Uterus (tissue), 4 donors: ENCODE measurements around the gene LBP. TPM values are rescaled to one million over a fixed set of nuclear protein-coding genes. Genes with fewer than 3 reads are reported as not detected.

Source experiments
- DNase-seq, 2 donors: peaks; one replicate each; pipeline ENCODE4 v3.0.0-alpha.2; 2019 to 2020
- H3K27ac ChIP-seq, 2 donors: fragments of 200-600 bp; sonication (generic); 1 replicate in 1 of 2; 2 replicates in 1 of 2; pipeline ENCODE4 v1.5.1; 2016 to 2018
- H3K27me3 ChIP-seq, 2 donors: fragments of 200-600 bp; sonication (generic); one replicate each; pipeline ENCODE4 v1.5.1; 2018 to 2019; ENCODE audit warnings: control low read depth in 1 of 2
- H3K36me3 ChIP-seq, 2 donors: fragments of 200-600 bp; sonication (generic); one replicate each; pipeline ENCODE4 v1.5.1; 2019; ENCODE audit warnings: control low read depth in 1 of 2
- H3K4me1 ChIP-seq, 2 donors: fragments of 200-600 bp; sonication (generic); one replicate each; pipeline ENCODE4 v1.5.1; 2018 to 2019; ENCODE audit warnings: control low read depth in 1 of 2
- H3K4me3 ChIP-seq, 2 donors: fragments of 200-600 bp; sonication (generic); 1 replicate in 1 of 2; 2 replicates in 1 of 2; pipeline ENCODE4 v1.5.1; 2018 to 2019; ENCODE audit warnings: mild to moderate bottlenecking in 1 of 2
- H3K9me3 ChIP-seq, 2 donors: fragments of 200-600 bp; sonication (generic); one replicate each; pipeline ENCODE4 v1.5.1; 2019; ENCODE audit warnings: control low read depth in 1 of 2
- CTCF ChIP-seq, 4 experiments: fragments of 200-600 bp in 2 of 4; fragments of 450-650 bp in 2 of 4; sonication (generic) in 2 of 4; IDR thresholded peaks; one replicate each; pipeline ENCODE4 v1.5.1; 2016 to 2019; ENCODE audit warnings: antibody characterized with exemption in 4 of 4, mild to moderate bottlenecking in 2 of 4, moderate library complexity in 1 of 4
- POLR2A ChIP-seq, 2 donors: fragments of 450-650 bp; IDR thresholded peaks; one replicate each; pipeline ENCODE4 v1.6.1; 2016; ENCODE audit warnings: antibody characterized with exemption in 2 of 2, mild to moderate bottlenecking in 1 of 2, moderate library complexity in 1 of 2
- intact Hi-C: fragments of 100-400 bp; cut with DNase I; formaldehyde crosslinking; loops from one replicate; pipeline ENCODE4 v1.15.1; 2023; ENCODE audit warnings: low total_unique reads
- total RNA-seq, 4 donors: library from RNA; depleted of rRNA in 3 of 4; stranded (reverse); fragments of >200 nt in 3 of 4; gene quantifications; one replicate each; pipeline versions ENCODE4 v1.1.0 to v1.2.4, GENCODE V29; 2014 to 2023
- donor health status: DM: yes; HTN: yes; CAD: no.

LBP gene
- total RNA-seq, 4 donors from 2014 or later = not detected

GRCh38 chr20:38344107-38344701 is 2.1 kb upstream of the LBP start:
- no peaks in the 10 kb centered on the region for H3K36me3 ChIP-seq
- TF ChIP-seq CTCF (IDR thresholded peaks at IDR 0.05) = no peak
- no peak for TF ChIP-seq POLR2A (IDR thresholded peaks at IDR 0.05)

GRCh38 chr20:38345643-38346042 is 639 bp upstream of the LBP start:
- no peak for DNase-seq
- Histone ChIP-seq H3K27ac (no peak overlapping the region), H3K27me3 (no peaks in the 10 kb centered on the region), H3K4me3 (no peak overlapping the region), H3K9me3 (no peaks in the 10 kb centered on the region), H3K36me3 (no peaks in the 10 kb centered on the region), H3K4me1 (no peaks in the 10 kb centered on the region)
- intact Hi-C loops = no loop called here
- TF ChIP-seq POLR2A (IDR thresholded peaks at IDR 0.05) (no peak), CTCF (IDR thresholded peaks at IDR 0.05) (no peak)

More at GRCh38 chr20:38344107-38344701, 2.1 kb upstream of the LBP start:
- no peak for DNase-seq
- no peak overlapping the region for H3K4me3 ChIP-seq
- intact Hi-C loops = no loop called here
- H3K27ac ChIP-seq = no peak overlapping the region
- H3K9me3 ChIP-seq = no peaks in the 10 kb centered on the region
- no peaks in the 10 kb centered on the region for H3K27me3 ChIP-seq
- H3K4me1 ChIP-seq = no peaks in the 10 kb centered on the region

GRCh38 chr20:38346741-38347140 is 459 bp downstream of the LBP start:
- no peaks in the 10 kb centered on the region for H3K4me1 ChIP-seq
- H3K27ac ChIP-seq = no peak overlapping the region
- intact Hi-C loops = no loop called here
- H3K36me3 ChIP-seq = no peaks in the 10 kb centered on the region
- H3K4me3 ChIP-seq = no peak overlapping the region
- no peaks in the 10 kb centered on the region for H3K9me3 ChIP-seq
- no peaks in the 10 kb centered on the region for H3K27me3 ChIP-seq
- no peak for TF ChIP-seq POLR2A (IDR thresholded peaks at IDR 0.05)
- no peak for TF ChIP-seq CTCF (IDR thresholded peaks at IDR 0.05)
- DNase-seq = no peak

DNA sequence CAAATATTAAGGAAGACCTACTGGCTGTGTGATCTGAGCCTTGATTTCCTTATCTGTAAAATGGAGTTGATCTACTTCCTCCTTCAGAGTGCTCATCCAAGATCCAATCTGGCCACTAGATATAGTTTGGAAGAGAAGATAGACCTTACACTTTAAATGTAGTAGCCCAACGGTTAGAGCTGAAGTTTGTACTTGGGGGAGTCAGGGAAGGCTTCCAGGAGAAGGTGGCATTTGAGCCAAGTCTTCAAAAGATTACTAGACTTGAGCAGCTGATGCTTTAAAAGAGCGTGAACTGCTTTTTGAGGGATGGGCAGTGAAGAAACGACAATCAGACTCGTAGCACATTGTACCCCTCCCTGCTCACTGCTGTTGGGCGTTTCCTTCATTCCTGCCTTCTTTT is 3.6 kb downstream of the LBP start:
- no peak for DNase-seq
- Histone ChIP-seq H3K4me1 (no peaks in the 10 kb centered on the region), H3K4me3 (no peak overlapping the region), H3K36me3 (no peaks in the 10 kb centered on the region), H3K27ac (no peak overlapping the region), H3K27me3 (no peaks in the 10 kb centered on the region), H3K9me3 (no peaks in the 10 kb centered on the region)
- TF ChIP-seq CTCF (IDR thresholded peaks at IDR 0.05) (no peak), POLR2A (IDR thresholded peaks at IDR 0.05) (no peak)
- intact Hi-C loops = no loop called here

DNA sequence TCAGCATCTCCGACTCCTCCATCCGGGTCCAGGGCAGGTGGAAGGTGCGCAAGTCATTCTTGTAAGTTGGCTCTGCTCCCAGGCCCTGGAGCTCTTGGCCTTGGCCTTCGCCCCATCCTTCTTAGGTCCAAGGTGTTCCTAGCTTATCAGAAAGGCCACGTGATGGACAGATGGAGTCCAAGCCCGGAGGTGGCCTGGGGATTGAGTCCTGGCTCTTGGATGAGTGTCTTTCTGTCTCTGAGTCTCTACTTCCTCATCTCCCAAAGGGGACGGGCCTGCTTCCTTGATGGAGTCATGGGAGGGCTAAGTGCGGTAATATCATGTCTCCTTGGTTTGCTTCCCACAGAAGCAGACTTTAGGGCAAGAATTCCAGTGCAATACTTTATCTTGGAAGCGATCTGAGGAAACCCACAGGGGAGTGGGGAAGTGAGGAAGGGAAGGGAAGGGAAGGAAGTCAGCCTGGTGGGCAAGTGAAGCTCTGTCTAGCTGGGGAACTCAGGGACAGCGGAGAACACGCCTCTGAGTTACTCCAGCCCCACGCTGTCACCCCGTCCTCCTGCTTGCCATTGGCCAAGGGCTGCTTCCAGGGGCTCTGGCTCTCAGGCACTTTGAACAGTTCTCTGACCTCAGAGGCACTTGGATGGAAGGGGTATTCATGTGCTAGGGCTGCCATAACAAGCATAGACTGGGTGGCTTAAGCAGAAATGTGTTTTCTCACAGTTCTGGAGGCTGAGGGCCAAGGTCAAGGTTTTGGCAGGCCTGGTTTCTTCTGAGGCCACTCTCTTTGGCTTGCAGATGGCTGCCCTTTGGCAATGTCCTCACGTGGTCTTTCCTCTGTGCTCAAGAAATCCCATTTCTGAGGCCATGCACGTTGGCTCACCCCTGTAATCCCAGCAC is 4.8 kb downstream of the LBP start:
- H3K9me3 ChIP-seq = no peaks in the 10 kb centered on the region
- no peak for TF ChIP-seq POLR2A (IDR thresholded peaks at IDR 0.05)
- no peak for TF ChIP-seq CTCF (IDR thresholded peaks at IDR 0.05)
- no peak overlapping the region for H3K4me3 ChIP-seq
- intact Hi-C loops = no loop called here
- no peak overlapping the region for H3K27ac ChIP-seq
- H3K4me1 ChIP-seq = no peaks in the 10 kb centered on the region
- no peaks in the 10 kb centered on the region for H3K36me3 ChIP-seq
- peak; percentile 31 to 34 for DNase-seq
- no peaks in the 10 kb centered on the region for H3K27me3 ChIP-seq
